GM18498 (cell line): Measurements from ENCODE around the gene FEM1C.

ENCODE experiments used
- ATAC-seq: cut with Tn5 transposase; IDR thresholded peaks from one replicate; pipeline ENCODE4 v1.9.1; 2021; ENCODE audit warnings: mild to moderate bottlenecking, moderate library complexity; ENCODE audit not compliant: unreplicated experiment

Gene FEM1C

DNA sequence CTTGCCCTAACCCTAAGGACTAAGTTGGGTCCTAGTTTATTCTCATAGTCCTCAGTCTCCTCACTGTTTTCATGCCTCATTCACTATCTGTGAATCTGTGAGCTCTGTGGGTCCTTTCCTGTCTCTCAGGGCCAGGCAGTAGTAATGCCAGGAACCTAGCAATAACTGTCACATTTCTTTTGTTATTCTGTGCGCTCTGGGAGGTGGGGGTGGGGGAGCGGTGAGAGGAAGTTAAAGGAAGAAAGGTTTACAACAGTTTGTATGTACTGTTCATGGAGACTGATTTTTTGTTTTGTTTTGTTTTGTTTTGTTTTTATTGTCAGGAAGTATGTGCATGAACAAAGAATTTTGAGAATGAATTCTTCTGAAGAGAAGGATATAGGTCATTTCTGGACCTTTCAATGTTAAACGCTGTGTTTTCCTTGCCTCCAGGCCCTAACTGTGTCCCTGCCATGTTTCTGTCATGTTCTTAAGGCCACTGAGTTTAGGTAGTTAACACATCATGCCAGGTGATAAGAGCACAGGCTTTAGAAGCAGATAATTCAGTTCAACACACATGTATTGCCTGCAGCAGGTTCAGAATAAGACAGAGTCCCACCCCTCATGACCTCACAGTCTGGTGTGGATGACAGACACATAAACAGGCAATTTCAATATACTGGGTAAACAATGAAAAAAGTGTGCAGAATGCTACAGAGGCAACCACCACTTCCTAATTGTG is 13.3 kb upstream of the FEM1C start:
- no peak for ATAC-seq

DNA sequence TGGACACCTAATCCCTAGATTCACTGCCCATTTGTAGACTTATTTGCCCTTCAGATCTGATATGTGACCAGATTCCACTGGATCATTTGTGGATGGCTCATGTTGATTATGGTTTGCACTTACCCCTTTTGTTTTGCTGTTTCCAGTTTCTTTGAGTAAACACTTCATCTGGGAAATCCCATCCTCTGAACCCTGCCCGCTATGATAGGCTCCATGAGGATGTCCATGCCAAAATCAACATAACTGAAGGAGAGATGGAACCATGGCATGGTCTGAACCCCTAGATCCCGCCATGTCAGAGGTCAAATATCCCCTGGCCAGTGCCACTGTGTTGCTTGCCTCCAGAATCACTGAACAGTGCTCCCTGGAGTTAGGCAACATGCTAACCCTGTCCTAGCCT is 11.7 kb upstream of the FEM1C start:
- no peak for ATAC-seq

DNA sequence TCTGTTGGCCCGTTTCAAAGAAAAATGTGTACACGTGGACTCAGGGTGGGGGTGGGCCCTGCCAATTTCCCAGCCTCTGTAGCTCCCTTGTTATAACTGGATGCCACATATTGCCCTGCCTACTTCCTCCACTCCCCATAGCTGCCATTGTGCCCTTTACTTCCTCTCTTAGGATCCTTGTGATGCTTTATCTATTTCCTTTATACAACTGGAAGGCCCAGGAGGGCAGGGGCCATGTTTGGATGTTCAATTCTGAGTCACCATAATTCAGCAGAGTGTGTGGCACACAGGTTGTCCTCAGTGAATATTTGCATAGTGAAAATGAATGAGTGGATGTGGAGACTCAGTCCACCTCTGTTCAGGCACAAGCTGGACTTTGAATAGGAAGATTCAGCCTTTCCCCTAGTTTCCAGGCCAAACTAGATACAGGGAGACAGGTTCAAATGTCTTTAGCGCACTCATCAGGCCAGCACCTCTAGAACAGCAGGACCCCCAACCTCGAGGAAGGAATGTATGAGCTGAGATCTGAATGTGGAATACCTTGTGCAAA is 10.6 kb upstream of the FEM1C start:
- ATAC-seq, result no peak

DNA sequence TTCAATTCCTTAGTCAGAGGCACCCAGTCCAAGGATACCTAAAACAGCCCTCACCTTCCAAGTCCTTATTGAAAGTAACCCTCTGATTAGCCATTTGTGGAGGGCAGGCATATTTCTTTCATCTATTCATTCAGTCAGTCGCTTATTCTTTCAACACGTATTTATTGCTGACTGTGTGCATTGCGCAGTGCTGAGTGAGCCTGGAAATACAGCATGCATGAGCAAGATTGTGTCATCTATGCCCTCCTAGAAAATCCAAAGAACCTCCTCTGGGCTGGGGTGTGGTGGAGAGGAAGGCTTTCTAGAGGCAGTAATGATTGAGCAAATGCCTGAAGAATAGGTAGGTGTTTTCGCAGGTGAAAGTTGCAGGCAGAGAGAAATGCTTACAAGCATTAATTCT is 8.5 kb upstream of the FEM1C start:
- no peak for ATAC-seq

DNA sequence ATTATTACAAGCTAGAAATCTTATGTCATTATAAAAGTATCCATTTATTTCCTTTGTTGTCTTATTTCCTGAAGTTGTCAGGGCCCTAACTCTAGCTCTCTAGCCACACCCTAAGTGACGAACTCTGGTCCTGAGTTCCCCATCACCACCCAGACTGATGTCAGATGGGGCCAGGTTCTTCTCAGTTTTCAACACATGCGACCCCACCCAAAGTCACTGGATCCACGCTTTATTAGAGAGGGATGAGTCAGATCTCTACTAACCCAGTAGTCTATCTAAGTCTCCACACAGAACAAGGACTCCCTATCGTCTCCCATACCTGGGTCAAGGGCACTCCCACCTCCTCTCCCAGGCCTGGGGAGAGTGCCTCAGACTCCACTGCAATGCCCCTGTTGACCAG is 6.8 kb upstream of the FEM1C start:
- no peak for ATAC-seq

DNA sequence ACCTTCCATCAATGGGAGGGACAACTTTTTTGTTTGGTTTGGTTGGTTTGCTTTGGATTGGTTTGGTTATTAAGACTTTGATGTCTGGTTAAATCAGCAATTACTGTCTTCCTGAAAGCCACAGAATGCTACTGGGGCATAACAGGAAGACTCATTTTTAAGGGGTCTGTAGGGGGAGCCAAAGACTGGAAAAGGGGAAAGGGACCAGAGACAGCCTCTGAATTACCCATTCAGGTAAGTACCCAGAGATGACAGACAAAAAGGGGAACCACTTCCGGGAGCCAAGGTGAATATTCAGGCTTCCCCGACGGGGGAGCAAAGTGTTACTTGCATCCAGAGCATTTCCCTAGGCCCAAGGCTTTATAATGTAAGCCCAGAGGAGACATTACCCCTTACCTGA is 4.6 kb upstream of the FEM1C start:
- no peak for ATAC-seq

DNA sequence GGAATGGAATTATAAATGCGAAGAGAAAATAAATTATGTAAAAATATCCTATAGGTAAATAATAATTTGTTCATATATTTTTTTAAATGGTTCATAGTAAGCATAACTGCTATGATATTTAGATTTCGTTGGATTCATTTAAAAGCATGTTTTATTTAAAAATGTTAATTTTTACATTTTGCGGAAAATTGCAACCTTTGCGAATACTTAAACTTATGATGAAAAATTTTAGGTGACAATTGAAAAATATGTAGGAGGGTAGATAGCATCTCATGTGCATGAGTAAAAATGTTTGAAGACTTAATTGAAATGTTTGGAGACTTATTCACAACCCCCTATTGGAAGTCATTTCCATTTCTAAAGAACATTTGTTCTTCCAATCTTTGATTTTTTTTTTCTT is 4.1 kb upstream of the FEM1C start:
- ATAC-seq, result no peak

DNA sequence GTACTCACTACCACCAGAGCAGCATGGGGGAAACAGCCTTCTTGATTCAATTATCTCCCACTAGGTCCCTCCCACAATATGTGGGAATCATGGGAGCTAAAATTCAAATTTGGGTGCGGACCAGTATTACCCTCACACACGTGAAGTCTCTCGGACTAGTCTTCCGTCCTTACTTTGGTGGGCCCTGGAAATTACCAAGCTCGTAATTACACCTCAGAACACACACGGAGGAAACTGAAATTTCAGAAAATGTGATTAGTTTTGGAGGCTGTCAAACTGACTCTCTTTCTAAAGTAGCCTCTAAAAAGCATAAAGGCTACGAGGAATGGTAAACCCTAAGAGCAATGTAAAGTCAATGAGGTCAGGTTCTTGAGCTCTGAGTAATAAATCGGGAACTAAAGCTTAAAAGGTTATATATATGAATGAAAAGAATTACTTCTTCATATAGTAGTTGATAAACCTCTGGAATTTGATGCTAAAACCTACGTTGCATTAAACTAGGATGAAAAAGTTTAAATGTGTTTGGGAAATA is 842 bp upstream of the FEM1C start:
- ATAC-seq, result no peak

DNA sequence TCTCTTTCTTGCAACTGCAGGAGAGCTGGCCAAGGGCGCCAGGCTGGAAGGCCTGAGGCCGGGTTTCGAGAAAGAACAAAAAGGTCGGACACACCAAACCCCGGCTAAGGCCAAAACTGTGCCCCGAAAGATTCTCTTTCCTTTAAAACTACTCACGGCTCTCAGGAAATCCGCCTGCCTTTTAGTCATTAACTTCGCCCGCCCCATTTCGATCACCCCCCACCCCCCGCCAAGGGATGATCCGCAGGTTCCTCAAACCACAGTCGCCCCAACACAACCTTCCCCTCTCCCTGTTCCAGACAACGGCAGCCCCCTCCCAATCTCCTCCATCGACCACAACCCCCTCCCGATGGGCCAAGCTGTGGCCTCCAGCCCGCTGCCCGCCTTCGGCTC is 536 bp downstream of the FEM1C start:
- ATAC-seq, result no peak

DNA sequence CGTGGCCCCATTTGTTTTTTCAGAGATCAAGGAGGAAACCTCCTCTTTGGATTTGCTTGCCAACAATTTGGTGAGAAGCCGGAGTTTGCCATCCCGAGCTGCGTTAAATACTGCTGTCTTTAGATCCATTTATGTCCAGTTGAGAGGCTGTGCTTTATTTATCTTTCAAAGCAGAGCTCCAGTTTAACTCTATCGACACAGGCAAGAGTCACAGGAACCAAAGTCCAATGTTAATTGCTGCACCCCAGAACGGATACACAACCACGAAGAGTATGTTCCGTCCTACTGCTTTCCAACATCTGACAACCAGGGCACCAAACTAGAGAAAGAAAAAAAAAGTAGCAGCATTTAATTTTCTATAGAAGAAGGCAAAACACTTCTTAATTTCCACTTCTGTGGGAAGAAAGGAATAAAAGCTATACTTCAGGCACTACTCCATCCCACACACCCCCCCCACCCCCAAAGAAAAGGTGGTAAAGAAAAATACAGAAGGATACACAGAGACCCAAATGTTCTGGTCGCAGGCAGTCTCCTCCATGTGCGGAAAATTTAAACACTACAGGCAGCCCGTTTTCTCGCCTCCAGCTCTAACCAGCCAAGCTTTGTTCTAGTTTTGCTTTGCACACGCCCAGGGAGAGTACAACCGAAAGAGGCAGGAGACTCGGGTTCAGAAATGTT is 1.1 kb downstream of the FEM1C start:
- peak; percentile 40 for ATAC-seq

DNA sequence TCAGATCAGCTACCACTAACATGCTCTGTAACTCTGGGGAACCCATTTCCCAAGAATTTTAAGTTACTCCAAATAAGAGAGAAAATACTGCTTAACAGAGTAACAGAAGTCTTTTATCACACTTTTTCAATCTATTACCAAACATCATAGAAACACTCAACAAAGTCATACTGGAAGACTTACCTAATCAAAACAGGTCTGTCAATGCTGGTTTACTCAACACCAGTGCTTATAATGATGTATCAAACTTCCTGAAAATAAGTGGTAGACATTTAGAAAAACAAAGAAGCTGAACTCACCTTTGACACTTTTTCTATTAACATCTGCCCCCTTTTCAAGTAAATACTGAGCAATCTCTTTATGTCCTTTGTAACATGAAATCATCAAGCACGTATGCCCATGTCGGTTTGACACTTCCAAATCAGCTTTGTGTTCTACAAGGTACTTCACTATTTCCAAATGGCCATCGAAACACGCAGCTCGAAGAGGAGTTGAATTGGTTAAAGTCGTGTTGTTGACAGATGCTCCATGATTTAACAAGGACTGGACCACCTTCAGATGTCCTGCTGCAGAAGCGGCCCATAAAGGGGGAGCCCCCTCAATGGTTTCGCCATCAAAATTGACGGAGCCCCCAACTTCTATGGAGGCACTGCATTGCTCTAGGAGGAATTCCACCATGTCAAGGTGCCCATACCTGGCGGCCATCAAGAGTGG is 1.8 kb downstream of the FEM1C start:
- ATAC-seq, result no peak

DNA sequence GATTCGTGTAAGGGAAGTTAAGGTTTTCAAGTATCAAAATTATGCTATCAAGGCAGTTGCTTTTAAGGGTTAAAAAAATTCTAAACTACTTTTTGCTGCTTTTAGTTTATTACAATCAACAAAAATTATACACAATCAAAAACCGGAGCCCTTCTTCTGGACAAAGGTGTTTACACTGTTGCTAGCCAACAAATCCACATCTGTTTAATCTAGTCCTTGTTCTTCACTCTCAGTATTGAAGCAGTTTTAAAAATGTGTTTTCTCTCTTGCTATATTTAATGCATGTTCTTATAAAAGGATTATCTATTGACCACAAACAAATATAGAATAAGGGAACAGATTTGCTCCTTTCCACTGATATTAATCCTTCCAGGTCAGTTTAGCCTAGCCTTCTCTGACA is 2.5 kb downstream of the FEM1C start:
- no peak for ATAC-seq

DNA sequence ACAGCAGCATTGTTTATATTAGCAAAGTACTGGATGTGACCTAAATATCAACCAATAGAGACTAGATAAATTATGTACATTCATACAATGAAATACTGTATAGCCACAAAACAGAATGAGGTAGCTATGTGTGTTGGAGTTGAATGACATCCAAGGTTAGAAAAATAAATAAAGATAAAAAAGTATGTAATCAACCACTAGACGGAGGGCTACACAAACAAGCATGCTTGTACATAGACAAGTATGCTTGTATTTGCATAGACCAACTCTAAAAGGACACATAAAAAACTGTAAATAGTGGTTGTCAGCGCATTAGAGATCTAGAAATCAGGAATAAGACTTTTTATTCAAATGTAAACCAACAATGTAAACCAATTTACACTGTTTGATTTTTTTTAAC is 3.0 kb downstream of the FEM1C start:
- ATAC-seq, result no peak

DNA sequence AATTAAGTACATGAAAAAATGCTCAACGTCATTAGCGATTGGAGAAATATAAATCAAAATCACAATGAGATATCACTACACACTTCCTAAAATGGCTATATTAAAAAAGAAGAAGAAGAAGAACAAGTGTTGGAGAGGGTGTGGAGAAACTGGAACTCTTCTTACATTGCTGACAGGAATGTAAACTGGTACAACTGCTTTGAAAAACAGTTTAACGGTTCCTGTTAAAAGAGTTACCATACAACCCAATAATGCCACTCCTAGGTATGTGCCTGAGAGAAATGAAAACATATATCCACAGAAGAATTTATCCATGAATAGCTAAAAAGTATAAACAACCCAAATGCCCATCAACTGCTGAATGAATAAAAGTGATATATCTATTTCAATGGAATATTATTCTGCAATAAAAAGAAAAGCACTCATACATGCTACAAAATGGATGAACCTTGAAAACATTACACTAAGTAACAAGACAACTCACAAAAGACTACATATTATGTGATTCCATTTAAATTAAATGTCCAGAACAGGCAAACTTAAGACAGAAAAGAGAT is 9.0 kb downstream of the FEM1C start:
- no peak for ATAC-seq

DNA sequence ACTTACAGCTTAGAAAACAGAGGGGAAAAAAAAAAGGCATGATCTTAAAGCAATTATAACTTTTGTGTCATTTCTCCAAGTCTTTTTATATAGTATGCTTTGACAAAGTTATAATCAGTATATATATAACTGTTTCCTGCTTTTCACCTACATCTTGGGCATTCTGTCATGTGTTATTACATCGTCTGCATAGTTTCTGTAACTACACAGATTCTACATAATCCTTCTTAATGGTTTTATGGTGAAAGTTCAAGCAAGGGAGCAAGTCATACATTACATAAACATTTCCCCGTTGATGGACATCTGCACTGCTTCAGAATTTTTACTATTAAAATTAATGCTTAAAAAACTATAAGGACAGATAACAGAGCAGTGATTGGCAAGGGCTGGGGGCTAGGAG is 12.1 kb downstream of the FEM1C start:
- ATAC-seq, result no peak

DNA sequence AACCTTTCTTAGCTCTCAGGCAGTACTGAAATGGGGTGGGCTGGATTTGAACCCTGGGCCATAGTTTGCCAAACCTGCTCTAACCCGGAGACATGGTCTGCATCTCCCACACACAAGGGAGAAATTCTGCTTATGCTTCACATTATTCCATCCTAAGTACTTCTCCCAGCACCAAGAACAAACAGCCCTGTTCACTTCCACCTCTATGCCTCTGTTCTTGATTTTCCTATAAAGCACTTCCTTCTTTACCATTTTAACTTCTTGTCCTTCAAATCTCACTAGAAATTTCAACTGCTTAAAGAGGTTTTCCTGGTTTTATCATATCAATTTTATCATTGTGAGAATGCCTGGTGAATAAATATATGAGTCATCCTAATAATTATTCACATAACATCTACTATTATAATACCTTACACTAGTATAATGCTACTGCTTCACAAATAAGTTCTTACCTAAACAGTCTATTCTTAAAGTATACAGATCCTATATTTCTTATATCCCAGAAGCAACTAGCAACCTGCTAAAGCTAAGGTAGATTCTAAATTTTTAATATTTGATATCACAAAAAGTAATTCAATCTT is 12.7 kb downstream of the FEM1C start:
- ATAC-seq, result no peak

DNA sequence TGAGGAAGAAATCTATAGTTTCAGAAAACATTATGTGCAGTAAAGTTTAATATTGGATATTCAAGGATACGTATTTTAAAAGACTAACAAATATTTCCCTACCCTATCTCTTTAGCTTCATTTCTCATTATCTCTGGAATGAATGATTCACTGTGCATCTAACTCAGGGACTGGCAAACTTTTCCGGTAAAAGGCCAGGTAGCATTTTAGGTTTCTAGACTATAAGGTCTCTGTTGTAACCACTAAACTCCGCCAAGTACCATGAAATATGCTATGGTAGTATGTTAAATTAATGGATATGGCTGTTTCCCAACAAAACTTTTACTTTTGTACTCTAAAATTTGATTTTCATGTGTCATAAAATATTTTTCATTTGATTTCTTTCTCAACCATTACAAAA is 13.2 kb downstream of the FEM1C start:
- no peak for ATAC-seq

DNA sequence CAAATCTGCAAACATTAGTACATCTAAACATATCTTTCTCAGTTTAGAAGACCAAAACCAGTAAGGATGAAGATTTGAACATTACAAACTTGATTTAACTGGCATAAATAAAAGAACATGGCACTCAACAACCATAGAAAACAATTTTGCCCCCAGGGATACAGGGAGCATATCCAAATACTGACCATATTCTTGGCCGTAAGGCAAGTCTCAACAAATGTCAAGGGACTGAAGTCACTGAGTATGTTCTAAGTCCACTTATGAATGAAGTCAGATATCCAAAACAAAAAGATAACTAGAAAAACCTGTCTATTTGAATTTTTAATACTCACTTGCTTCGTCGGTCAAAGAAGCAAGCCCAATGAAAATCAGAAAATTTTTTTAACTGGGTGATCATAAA is 14.1 kb downstream of the FEM1C start:
- no peak for ATAC-seq

DNA sequence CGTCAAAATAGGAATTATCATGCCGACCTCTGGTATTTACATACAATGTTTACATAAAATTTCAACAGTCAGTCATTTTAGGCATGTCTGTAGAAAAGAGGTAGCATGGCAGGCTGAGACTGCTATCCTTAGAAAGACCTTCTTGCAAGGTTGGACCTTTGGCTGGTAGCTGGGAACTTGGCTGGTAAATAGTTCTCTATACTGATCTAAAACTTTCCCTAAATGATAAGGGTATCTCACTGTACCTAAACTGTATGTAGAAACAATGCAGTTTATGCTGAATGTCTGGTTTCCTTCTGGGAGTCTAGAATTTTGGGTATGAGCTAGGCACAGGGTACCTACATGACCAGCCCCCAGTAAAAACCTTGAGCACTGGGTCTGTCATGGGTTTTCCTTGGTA is 18.0 kb downstream of the FEM1C start:
- no peak for ATAC-seq

DNA sequence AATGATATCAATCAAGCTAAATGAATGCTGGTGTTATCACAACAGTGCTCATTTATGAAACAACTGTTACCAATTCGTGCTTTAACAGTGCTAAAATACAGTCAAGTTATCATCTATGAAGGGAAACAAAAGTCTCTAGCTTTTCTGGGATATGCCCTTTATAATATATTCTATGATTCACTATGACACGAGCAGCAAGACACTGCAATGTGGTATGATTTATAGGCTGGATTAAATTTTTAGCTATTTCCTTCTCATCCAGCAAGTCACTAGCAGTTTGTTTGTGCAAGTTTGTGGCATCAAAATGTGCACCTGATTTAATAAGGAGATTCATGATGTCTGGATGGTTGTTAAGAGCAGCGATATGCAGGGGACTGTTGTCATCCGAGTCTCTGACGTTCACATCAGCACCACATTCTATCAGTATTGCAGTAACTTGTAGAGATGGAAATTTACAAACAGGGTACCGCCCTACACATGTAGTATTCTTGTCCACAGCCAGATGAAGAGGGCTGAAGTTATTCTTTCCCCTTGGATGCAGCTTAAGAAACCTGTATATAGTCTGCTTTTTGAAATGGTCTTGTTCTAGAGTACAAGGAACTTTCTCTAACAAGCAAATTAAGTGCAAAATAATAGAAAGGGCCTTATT is 20.3 kb downstream of the FEM1C start:
- ATAC-seq, result no peak
